GM10847 (cell line): ENCODE measurements around the gene PLCH1.

Source experiments
- POLR2A ChIP-seq: IDR thresholded peaks from 2 replicates; pipeline ENCODE4 v1.6.1; 2011; ENCODE audit not compliant: insufficient read length; ENCODE audit errors: extremely low read depth

The PLCH1 gene

DNA sequence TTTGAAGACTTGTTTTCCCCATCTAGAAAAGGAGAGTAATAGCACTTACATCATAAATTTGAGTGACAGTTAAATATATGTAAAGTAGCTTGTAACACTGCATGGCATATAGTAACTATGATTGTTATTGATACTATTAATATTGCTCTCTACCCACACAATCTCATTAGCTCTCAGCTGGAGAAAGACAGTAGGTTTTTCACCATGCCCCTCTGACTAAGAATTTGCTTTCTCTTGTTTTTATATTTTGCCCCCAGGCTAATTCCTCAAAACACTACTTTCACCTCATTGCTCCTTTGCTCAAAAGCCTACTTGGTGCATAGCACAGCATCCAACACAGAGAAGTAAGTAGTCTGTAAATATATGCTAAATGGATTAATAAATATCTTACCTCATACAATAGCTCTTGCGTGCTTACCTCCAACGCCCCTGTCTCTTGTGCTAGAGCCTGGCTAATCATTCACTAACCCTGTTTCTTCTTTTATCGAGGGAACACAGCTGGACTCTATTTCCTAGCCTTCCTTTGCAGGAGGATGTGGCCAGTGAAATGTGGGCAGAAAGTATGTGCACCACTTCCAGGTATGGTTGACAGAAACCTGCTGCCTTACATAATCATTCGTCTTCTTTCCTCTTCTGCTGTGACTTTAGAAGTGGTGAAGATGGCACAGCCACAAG lies 190.0 kb downstream of the PLCH1 start:
- TF ChIP-seq POLR2A = no peak

DNA sequence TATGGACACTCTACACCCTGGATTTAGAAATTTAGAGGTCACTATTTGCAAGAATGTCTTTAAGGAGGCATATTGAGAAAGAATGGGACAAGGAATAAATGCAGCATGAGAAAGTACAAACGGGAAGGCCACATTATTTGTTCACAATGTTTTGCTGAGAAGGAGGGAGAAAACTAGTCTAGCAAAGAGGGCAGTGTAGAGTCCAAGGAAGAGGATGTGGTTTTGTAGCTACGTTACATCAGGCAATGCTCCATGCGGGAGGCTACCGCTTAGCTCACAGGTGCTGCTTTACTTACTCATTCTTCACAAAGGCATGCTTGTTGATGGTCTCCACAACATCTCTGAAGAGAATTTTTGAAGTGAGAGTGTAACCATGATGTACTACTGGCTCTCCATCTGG lies 191.1 kb downstream of the PLCH1 start:
- TF ChIP-seq POLR2A = no peak

DNA sequence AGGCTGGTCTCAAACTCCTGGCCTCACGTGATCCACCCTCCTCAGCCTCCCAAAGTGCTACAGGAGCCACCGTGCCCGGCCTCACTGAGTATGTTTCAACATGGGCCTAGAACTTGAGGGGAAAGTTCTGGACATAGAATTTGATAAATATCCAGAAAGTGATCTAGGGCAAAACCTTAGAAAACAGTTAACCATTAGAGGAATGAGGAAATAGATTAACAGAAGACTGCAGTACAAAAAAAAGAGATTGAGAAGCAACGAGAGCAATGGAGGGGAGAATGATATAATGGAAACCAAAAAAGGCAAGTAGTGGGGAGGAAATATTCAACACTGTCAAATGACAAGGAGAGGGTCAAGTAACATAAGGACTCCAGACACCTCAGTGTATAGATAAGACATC lies 191.5 kb downstream of the PLCH1 start:
- TF ChIP-seq POLR2A = no peak

DNA sequence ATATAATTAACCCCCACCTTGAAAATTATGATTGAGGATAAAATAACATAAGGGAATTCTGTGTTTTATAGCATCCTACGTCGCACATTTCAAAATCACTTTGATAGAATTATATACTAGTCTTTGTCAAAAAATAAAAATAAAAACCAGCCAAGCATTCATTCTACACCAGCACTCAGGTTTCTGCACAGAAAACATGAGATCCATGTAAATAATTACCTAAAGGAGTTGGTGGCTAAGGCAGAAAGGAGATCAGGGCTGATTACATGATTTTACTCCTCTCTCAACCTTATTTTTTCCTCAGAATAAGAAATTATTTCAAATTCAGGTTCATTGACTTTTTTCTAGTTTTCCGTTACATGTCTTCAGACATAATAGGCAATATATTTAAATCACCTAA lies 194.5 kb downstream of the PLCH1 start:
- TF ChIP-seq POLR2A = no peak

DNA sequence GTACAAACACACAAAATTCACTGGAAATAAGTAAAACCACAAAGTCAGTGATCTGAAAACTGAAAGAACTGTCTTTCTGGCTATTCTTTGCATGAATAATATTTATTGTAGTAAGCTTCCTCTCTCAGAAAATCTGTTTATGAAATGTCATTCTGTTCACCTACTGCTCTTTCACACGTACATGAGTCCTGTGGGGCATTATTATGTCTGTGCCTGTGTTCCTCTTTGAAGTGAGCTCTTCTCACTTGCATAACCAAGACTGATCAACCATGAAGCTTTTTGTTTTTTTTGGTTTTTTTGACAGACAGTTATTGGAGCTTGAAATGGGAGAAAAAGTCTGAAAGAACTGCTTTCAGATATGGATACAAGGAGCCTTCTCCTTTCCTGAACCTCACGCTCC lies 195.8 kb downstream of the PLCH1 start:
- no peak for TF ChIP-seq POLR2A

DNA sequence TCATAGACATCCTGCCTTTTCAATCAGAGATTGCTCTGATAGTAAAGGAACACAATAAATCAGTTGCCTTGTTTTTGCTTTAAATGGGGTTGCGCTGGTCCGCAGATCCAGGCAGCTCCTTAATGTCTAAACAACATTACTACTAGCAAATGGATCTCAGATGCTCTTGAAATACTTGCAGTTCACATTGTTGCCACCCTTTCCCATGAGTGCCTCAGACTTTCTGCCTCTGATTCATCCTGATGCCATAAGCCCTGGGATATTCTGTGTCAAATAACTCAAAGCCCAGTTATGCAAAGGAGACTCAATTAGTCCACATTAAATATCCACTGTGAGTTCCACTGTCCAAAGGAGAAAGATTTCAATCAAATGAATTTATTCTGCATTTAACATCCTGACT lies 196.7 kb downstream of the PLCH1 start:
- TF ChIP-seq POLR2A = no peak

DNA sequence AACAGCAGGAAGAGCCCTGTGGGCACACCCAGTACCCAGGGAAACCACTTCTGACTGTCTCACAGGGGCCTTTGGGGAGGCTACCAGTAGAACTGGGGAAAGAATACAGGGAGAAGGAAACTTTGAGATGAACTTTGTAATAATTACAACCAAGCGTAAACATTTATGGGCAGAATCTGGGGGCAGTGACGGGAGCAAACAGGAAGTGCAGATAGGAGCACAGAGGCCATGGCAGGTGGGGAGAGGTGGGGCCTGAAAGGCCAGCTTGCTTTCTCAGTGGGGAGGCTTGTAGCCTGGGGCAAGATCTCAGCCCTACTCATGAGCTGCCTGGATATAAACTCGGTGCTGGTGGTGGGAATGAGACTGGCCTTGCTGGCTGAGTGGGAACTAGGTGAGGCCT lies 209.8 kb downstream of the PLCH1 start:
- no peak for TF ChIP-seq POLR2A

DNA sequence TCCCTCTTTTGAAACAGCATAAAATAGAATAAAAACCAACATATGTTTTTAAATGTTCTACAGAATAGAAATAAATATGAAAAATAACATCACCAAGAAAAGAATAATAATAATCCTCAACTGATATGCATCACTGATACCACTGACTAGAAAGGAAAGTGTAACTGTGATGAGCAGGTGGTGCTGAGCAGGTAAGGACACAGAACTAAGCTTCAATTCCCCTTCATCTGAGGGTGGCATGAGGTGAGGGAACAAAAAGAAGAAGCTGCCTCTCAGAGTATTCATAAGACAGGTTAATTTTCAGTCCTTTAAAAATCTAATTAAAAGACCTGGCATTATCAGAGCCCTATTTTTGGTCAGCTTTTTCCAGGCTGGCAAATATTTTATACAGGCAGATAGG lies 216.3 kb downstream of the PLCH1 start:
- TF ChIP-seq POLR2A = no peak

DNA sequence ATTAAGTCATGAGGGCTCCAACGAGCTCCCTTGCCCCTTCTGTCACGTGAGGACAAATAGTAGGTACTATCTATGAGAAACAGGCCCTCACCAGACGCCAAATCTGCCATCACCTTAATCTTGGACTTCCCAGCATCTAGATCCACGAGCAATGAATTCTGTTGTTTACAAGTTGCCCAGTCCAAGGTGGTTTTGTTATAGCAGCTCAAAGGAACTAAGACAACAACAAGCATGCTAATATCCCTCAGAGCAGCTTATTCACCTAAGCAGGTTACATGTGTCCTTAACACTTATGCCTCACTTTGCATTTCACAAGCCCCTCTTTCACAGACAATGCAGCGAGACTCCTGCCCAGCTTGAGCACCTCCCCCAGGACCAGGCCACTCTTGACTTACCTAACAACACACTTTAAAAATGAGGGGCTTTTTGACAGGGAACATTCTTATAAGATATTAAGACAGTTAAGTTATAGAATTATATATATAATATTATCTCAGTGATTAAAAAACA lies 219.5 kb downstream of the PLCH1 start:
- TF ChIP-seq POLR2A = no peak

DNA sequence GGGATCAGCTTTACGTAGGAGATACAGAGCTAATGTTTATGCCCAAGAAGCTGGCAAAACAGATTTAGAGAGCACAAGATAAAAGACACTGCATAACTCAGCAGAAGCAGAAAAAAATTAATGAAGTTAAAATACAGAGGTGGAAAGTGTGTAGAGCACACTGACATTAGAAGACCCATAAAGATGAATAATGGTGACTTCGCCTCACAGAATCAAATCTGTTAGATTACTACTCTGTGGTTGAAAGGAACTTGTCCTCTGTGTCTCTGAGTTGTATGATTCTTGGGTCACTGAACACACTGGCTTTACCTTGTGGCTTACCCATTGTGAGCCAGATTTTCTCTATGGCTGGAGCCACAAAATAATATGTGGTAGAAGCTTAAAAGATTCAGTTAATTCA lies 224.4 kb downstream of the PLCH1 start:
- TF ChIP-seq POLR2A = no peak

DNA sequence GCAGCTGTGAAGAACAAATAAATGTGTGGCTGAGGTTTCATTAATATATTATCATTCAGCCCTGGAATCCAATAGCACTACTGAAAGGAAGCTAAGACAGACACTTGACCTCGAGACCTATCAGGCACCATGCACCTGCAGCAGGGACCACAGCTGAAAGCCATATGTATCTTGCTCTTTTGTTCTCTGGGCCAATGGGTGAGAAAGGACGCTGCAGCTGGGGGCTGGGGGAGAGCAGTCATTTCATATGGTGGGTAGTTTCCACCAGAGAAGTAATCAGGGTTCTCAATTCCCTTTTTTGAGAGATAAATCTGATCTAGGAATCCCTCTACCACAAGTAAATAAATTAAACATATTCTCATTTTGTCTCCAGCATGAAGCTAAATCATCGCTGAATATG lies 225.8 kb downstream of the PLCH1 start:
- TF ChIP-seq POLR2A = no peak

DNA sequence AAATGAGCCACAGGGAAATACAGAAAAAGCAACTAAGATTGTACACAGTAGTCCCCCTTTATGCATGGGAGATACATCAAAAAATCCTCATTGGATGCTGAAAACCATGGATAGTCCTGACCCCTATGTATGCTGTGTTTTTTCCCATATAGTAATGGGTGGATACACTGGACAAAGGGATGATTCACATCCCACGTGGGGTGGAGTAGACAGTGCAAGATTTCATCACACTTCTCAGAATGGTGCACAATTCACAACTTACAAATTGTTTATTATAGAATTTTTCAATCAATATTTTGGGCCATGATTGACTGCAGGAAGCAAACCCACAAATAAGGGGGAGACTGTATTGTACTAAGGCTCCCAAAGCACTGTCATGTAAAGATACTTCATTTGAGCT lies 227.0 kb downstream of the PLCH1 start:
- TF ChIP-seq POLR2A = no peak

DNA sequence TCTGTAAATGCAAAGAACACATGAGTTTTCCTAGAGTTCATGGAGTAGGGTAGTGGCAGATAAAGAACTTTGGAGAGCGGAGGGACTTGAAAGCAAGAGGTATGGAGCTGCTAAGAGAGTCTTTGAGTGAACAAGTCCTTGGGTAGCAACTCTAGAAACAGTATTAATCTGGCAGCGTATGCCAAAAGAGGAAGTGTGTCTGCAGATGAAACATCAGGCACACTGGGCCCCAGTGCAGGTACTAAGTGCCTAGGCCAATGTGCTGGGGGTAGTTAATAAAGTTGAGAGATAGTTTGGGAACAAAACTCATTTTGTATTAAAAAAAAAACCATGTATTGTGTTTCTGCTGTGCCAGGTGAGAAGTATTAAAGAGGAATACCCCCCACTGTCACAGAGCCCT lies 228.4 kb downstream of the PLCH1 start:
- TF ChIP-seq POLR2A = no peak

DNA sequence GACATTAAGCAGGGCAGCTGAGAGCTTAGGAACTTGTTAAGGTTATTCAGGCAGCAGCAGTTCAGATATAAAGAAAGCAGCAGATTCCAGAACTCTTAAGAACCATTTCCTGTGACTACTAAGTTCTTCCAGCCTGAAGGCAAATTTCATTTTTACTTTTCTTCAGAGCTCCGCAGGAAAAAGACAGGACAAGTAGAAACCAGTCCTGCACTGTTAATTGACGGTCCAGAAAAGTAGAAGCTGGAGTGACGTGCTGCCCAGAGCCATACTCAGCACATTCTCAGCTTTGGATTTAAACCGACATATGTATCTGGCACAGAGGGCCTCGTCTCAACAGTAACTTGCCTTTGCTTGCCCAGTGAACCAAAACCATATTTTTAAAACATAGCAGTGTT lies 232.0 kb downstream of the PLCH1 start:
- no peak for TF ChIP-seq POLR2A

DNA sequence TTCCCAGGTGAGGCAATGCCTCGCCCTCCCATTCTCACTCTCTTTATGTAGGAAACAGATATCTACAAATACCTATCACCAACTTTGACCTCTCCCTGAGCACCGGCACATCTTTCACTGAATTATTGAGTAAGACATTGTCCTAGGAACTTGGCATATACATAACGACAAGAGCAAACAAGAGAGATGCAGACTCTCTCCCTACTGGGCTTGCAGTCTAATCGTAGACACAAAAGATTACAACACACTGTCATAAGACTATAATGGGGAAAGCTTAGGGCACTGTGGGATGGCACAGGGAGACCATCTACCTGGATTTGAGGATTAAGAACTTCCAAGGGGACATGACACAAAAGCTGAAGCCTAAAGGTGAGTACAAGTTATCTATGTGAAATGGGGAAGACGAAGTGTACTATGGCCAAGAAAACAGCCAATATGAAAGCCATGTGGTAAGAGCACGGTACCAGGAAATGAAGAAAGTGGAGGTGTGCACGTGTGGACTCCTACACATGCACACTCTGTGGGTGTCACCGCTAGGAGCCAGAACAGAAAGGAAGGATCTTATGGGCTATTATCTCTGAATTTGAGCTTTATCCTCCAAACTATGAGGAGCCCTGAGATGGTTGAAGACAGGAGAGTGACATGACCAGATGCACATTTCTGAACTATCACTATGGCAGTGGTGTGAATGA lies 232.6 kb downstream of the PLCH1 start:
- TF ChIP-seq POLR2A = no peak

DNA sequence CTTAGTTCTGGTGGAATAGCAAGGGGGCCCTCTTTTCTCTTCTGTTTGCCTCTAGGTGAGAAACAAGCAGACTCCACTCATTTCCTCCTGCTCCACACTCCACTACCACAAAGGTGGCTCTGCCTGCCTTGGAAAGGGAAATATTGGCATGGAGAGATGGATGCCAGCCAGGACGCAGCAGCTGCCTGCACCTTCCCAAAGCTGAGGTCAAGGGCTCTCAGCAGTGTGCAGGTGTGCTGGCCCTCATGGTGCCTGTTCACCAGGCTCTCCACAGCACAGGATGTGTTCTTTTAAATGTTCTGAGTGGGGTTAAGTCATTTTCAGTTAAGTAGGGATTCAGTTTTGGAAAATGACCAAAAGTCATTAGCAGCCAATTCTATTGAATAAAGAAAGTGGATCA lies 240.2 kb downstream of the PLCH1 start:
- TF ChIP-seq POLR2A = no peak

DNA sequence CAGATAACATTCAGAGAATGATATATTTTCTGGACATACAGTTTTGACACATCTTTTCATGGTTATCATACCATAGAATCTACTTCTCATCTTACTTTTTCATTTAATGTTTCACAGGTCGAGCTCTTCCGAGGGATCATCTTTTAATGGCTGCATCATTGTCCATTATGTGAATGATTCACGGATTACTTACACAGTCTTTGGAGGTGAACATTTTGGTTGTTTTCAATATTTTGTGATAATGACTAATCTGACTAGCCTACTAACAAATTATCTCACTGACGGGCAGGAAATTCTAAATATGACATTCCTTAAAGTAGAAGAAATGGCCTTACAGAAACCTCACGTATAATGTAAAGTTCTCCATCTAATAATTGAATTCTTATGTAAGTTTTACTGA lies 242.2 kb downstream of the PLCH1 start:
- TF ChIP-seq POLR2A = no peak
